HepG2 (cell line): ENCODE measurements around the gene PPM1F. TPM values are rescaled to one million over a fixed set of nuclear protein-coding genes. Genes with fewer than 3 reads are reported as not detected.

ENCODE experiments used
- ATAC-seq: fragments of 200-7000 bp; cut with Tn5 transposase; 3 replicates; pipeline ENCODE4 v1.9.1; 2020; ENCODE audit warnings: mild to moderate bottlenecking, moderate library complexity
- BruUV-seq: library from RNA; stranded (reverse); fragments of 400-500 nt; replicated peaks from 2 replicates; lab custom pipeline; 2021; lab: Mats Ljungman, UMichigan
- CTCF ChIA-PET: fragments of 300-600 bp; formaldehyde crosslinking; extraction: SDS; loops from one replicate; lab custom pipeline; 2021; ENCODE audit warnings: low total read pairs, inconsistent platforms, low intra/inter-chr PET ratio; lab: Yijun Ruan, JAX
- POLR2A ChIA-PET: fragments of 350-600 bp; sonication (Branson Sonifier 250); formaldehyde crosslinking; loops from one replicate; lab custom pipeline; 2020; ENCODE audit warnings: antibody characterized with exemption, inconsistent platforms; lab: Yijun Ruan, JAX
- DNase-seq: peaks from one replicate; pipeline ENCODE4 v3.0.0-alpha.2; 2015; ENCODE audit warnings: low spot score
- FAIRE-seq: peaks from 3 replicates; lab custom pipeline; 2011; peaks lifted over from hg19 to GRCh38; lab: Jason Lieb, UNC
- H2AFZ ChIP-seq: one replicate; pipeline ENCODE4 v1.6.1; 2011; ENCODE audit warnings: low read length, inconsistent platforms
- H3K27ac ChIP-seq: fragments of 300-600 bp; 3 replicates; pipeline ENCODE4 v1.8.0; 2011; ENCODE audit warnings: mixed run types, mild to moderate bottlenecking, mixed read lengths, low read length, inconsistent platforms; ENCODE audit not compliant: insufficient read depth; ENCODE audit errors: extremely low read length
- H3K27me3 ChIP-seq, 2 experiments: fragments of 200-600 bp in 1 of 2; 2 replicates in 1 of 2; 3 replicates in 1 of 2; pipeline versions ENCODE4 v1.6.0 to v1.8.0; 2011; ENCODE audit warnings: low read length in 2 of 2, mild to moderate bottlenecking in 2 of 2, moderate library complexity in 2 of 2, inconsistent platforms in 1 of 2; ENCODE audit not compliant: insufficient read depth in 2 of 2, control insufficient read depth in 1 of 2
- H3K36me3 ChIP-seq, 2 experiments: fragments of 200-600 bp in 1 of 2; replicated peaks in 1 of 2; 2 replicates in 1 of 2; 3 replicates in 1 of 2; pipeline versions ENCODE4 v1.5.1 to v1.8.0; 2011; ENCODE audit warnings: low read length in 2 of 2, inconsistent platforms in 1 of 2; ENCODE audit not compliant: insufficient read depth in 2 of 2, control insufficient read depth in 1 of 2
- H3K4me1 ChIP-seq: 2 replicates; pipeline ENCODE4 v1.5.1; 2012; ENCODE audit warnings: low read length, inconsistent platforms; ENCODE audit not compliant: insufficient read depth
- H3K4me2 ChIP-seq: 2 replicates; pipeline ENCODE4 v1.6.0; 2011; ENCODE audit warnings: low read depth, low read length, inconsistent platforms
- H3K4me3 ChIP-seq, 3 experiments: fragments of 200-600 bp in 1 of 3; sonication (generic), shearing (Covaris generic) in 1 of 3; replicated peaks in 1 of 3; 2 replicates each; pipeline ENCODE4 v1.5.1; 2011 to 2016; ENCODE audit warnings: low read length in 3 of 3, inconsistent platforms in 2 of 3, low read depth in 2 of 3, mild to moderate bottlenecking in 2 of 3, control low read depth in 1 of 3, mixed read lengths in 1 of 3; ENCODE audit not compliant: insufficient read depth in 1 of 3
- H3K79me2 ChIP-seq: one replicate; pipeline ENCODE4 v1.6.1; 2011; ENCODE audit warnings: low read length, inconsistent platforms; ENCODE audit not compliant: insufficient read depth
- H3K9ac ChIP-seq: 2 replicates; pipeline ENCODE4 v1.6.0; 2011; ENCODE audit warnings: mild to moderate bottlenecking, low read depth, low read length, inconsistent platforms; ENCODE audit not compliant: insufficient read depth
- H3K9me3 ChIP-seq: 2 replicates; pipeline ENCODE4 v1.5.1; 2012; ENCODE audit warnings: mild to moderate bottlenecking, low read length
- H4K20me1 ChIP-seq: 2 replicates; pipeline ENCODE4 v1.6.0; 2011; ENCODE audit warnings: inconsistent platforms, mild to moderate bottlenecking, low read length, moderate library complexity; ENCODE audit not compliant: insufficient read depth
- DZIP1 ChIP-seq: sonication (generic); formaldehyde crosslinking; IDR thresholded peaks from 2 replicates; pipeline ENCODE4 v1.5.0; 2020; ENCODE audit warnings: mild to moderate bottlenecking, missing genetic modification reagents
- STAG1 ChIP-seq: sonication (generic); formaldehyde crosslinking; IDR thresholded peaks from 2 replicates; pipeline ENCODE4 v1.4.0; 2020; ENCODE audit warnings: missing genetic modification reagents
- WGBS: methylation state at CpG from one replicate; pipeline ENCODE4 v1.1.6; 2017; ENCODE audit warnings: low lambda C conversion rate; 5-methylcytosine and 5-hydroxymethylcytosine counted together
- in situ Hi-C: cut with HindIII; loops from 2 replicates; pipeline ENCODE4 v1.10.0; 2017; ENCODE audit warnings: low pct_unique_long_range_greater_than_20kb; ENCODE audit not compliant: extremely low pct_ligation_motif_present
- intact Hi-C: fragments of 100-400 bp; cut with micrococcal nuclease; formaldehyde crosslinking; loops from one replicate; pipeline ENCODE4 v1.10.0; 2022; ENCODE audit not compliant: unreplicated experiment
- polyA plus RNA-seq, 8 experiments: library from polyadenylated mRNA; depleted of rRNA in 3 of 8; stranded (reverse) in 7 of 8; unstranded in 1 of 8; fragments of >200 nt; fragmentation: Illumina TruSeq in 4 of 8; extraction: Trizol in 4 of 8; gene quantifications; 2 replicates each; pipeline versions ENCODE4 v1.2.1 to v1.2.3, GENCODE V29; 2011 to 2016; ENCODE audit warnings: low read depth in 4 of 8, missing spikeins in 1 of 8, mixed read lengths in 1 of 8; ENCODE audit not compliant: insufficient read depth in 1 of 8
- total RNA-seq, 5 experiments: library from RNA; depleted of rRNA; stranded (reverse); fragments of >200 nt; fragmentation: Illumina TruSeq; extraction: Trizol; gene quantifications; 2 replicates each; pipeline ENCODE4 v1.2.3, GENCODE V29; 2016; ENCODE audit warnings: low read depth in 1 of 5
- TF ChIP-seq, protein P1 (sequence below): sonication (generic); formaldehyde crosslinking; IDR thresholded peaks from 2 replicates; pipeline ENCODE4 v1.5.0; 2020; ENCODE audit warnings: mild to moderate bottlenecking, missing genetic modification reagents, moderate library complexity
- TF ChIP-seq, protein P2 (sequence below): sonication (generic); formaldehyde crosslinking; IDR thresholded peaks from 2 replicates; pipeline ENCODE4 v1.4.0; 2020; ENCODE audit warnings: missing genetic modification reagents

PPM1F gene
- total and polyA plus RNA-seq, 2 of the 13 experiments (the other 11 are each of a cell fraction or from before 2014, with no cell fraction given) = 11.0 to 19.6 TPM

DNA sequence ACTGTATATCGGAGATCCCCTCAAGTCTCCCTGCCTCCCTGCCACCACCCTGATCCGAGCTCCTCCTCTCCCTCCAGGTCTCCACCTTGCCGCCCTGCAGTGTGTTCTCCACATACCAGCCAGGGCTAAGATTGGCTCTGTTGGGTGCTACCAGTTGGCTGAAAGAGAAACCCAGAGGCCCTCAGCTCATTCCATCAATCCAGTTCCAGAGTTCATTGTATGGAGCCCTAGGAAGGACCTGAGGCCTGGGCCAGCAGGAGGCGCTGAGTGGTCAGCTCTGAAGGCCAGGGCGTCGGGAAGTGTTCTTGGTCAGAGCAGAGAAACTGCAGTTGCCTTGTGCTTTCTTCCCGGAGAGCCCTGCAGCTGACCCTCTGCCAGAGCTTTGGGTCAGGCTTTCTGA is 32.1 kb upstream of the PPM1F start:
- H3K79me2 ChIP-seq = peaks cover 14% of the 10 kb centered on the region
- H3K4me2 ChIP-seq = peak overlapping the region; percentile 8; the same call in 1 of the 2 replicates
- intact Hi-C loops (no loop called here), in situ Hi-C loops (no loop called here)
- TF ChIP-seq, protein P1, sequence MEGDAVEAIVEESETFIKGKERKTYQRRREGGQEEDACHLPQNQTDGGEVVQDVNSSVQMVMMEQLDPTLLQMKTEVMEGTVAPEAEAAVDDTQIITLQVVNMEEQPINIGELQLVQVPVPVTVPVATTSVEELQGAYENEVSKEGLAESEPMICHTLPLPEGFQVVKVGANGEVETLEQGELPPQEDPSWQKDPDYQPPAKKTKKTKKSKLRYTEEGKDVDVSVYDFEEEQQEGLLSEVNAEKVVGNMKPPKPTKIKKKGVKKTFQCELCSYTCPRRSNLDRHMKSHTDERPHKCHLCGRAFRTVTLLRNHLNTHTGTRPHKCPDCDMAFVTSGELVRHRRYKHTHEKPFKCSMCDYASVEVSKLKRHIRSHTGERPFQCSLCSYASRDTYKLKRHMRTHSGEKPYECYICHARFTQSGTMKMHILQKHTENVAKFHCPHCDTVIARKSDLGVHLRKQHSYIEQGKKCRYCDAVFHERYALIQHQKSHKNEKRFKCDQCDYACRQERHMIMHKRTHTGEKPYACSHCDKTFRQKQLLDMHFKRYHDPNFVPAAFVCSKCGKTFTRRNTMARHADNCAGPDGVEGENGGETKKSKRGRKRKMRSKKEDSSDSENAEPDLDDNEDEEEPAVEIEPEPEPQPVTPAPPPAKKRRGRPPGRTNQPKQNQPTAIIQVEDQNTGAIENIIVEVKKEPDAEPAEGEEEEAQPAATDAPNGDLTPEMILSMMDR = peak; percentile 61
- peak; percentile 29; the same call in 1 of the 2 replicates for TF ChIP-seq STAG1 (CRISPR knock-in tag)
- TF ChIP-seq DZIP1 (CRISPR knock-in tag) = no peak
- TF ChIP-seq, protein P2, sequence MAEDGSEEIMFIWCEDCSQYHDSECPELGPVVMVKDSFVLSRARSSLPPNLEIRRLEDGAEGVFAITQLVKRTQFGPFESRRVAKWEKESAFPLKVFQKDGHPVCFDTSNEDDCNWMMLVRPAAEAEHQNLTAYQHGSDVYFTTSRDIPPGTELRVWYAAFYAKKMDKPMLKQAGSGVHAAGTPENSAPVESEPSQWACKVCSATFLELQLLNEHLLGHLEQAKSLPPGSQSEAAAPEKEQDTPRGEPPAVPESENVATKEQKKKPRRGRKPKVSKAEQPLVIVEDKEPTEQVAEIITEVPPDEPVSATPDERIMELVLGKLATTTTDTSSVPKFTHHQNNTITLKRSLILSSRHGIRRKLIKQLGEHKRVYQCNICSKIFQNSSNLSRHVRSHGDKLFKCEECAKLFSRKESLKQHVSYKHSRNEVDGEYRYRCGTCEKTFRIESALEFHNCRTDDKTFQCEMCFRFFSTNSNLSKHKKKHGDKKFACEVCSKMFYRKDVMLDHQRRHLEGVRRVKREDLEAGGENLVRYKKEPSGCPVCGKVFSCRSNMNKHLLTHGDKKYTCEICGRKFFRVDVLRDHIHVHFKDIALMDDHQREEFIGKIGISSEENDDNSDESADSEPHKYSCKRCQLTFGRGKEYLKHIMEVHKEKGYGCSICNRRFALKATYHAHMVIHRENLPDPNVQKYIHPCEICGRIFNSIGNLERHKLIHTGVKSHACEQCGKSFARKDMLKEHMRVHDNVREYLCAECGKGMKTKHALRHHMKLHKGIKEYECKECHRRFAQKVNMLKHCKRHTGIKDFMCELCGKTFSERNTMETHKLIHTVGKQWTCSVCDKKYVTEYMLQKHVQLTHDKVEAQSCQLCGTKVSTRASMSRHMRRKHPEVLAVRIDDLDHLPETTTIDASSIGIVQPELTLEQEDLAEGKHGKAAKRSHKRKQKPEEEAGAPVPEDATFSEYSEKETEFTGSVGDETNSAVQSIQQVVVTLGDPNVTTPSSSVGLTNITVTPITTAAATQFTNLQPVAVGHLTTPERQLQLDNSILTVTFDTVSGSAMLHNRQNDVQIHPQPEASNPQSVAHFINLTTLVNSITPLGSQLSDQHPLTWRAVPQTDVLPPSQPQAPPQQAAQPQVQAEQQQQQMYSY = peak; percentile 92
- POLR2A ChIA-PET = no interaction called here
- H3K27me3 ChIP-seq = peaks cover 0 to 5% of the 10 kb centered on the region in 2 experiments; a peak in 1 of 5 replicates
- CTCF ChIA-PET = no interaction called here
- FAIRE-seq (no peak), DNase-seq (no peak), ATAC-seq (peak; percentile 67)
- no peak overlapping the region for H3K9ac ChIP-seq
- WGBS = 30% methylated on average over 6 of the region's 7 CpGs
- H2AFZ ChIP-seq = no peak overlapping the region
- no peaks in the 10 kb centered on the region for H3K36me3 ChIP-seq
- H4K20me1 ChIP-seq = no peaks in the 10 kb centered on the region
- peaks cover 27% of the 10 kb centered on the region for H3K4me1 ChIP-seq
- no peak overlapping the region for H3K27ac ChIP-seq
- H3K9me3 ChIP-seq = no peaks in the 10 kb centered on the region
- BruUV-seq = no TSS peak
- H3K4me3 ChIP-seq = no peak overlapping the region; a peak in 1 of 6 replicates
